Thymus (tissue), 11 donors: ENCODE measurements around the gene RNF40. TPM values are rescaled to one million over a fixed set of nuclear protein-coding genes. Genes with fewer than 3 reads are reported as not detected.

Experiments
- DNase-seq, 9 donors: peaks; one replicate each; pipeline ENCODE4 v3.0.0-alpha.2; 2013; ENCODE audit warnings: low spot score in 9 of 9, low read depth in 6 of 9, missing footprints in 1 of 9
- H3K27ac ChIP-seq, 2 donors: one replicate each; pipeline ENCODE4 v1.5.1; 2013; ENCODE audit warnings: control low read depth in 1 of 2, low read depth in 1 of 2, low read length in 1 of 2, mild to moderate bottlenecking in 1 of 2, moderate library complexity in 1 of 2
- H3K27me3 ChIP-seq, 2 donors: one replicate each; pipeline ENCODE4 v1.5.1; 2013; ENCODE audit warnings: low read length in 1 of 2; ENCODE audit not compliant: control insufficient read depth in 2 of 2, insufficient read depth in 1 of 2
- H3K36me3 ChIP-seq, 2 donors: one replicate each; pipeline ENCODE4 v1.5.1; 2013; ENCODE audit warnings: low read length in 1 of 2, mild to moderate bottlenecking in 1 of 2, moderate library complexity in 1 of 2; ENCODE audit not compliant: control insufficient read depth in 2 of 2, insufficient read depth in 2 of 2
- H3K4me1 ChIP-seq, 2 donors: one replicate each; pipeline ENCODE4 v1.5.1; 2013; ENCODE audit warnings: low read length in 2 of 2; ENCODE audit not compliant: control insufficient read depth in 2 of 2, insufficient read depth in 2 of 2
- H3K4me3 ChIP-seq, 2 donors: one replicate each; pipeline ENCODE4 v1.5.1; 2013; ENCODE audit warnings: low read length in 2 of 2, control low read depth in 1 of 2, mild to moderate bottlenecking in 1 of 2
- H3K9me3 ChIP-seq, 2 donors: one replicate each; pipeline ENCODE4 v1.5.1; 2013; ENCODE audit warnings: low read length in 1 of 2, mild to moderate bottlenecking in 1 of 2; ENCODE audit not compliant: control insufficient read depth in 2 of 2, insufficient read depth in 1 of 2
- WGBS: extraction: QIAGEN DNeasy Blood & Tissue Kit; methylation state at CpG from one replicate; pipeline ENCODE4 v1.1.7; 2013; 5-methylcytosine and 5-hydroxymethylcytosine counted together
- polyA plus RNA-seq: library from polyadenylated mRNA; stranded (reverse); fragments of 200-250 nt; gene quantifications from one replicate; pipeline ENCODE4 v1.2.3, GENCODE V29; 2013
- total RNA-seq: library from RNA; stranded (reverse); fragments of 120-200 nt; gene quantifications from one replicate; pipeline ENCODE4 v1.2.4, GENCODE V29; 2013
- donor health status: healthy.

RNF40 gene
- total and polyA plus RNA-seq, 2 donors, result 42.4 to 74.8 TPM

GRCh38 chr16:30784215-30784614, 22.1 kb downstream of the RNF40 start:
- H3K27me3 ChIP-seq, result peaks cover 0 to 22% of the 10 kb centered on the region in 2 donors
- no peak overlapping the region for H3K4me3 ChIP-seq
- peaks cover 24 to 31% of the 10 kb centered on the region in 2 donors for H3K36me3 ChIP-seq
- H3K27ac ChIP-seq, result no peak overlapping the region
- WGBS, result 95% methylated on average over 18 of the region's 18 CpGs
- H3K4me1 ChIP-seq, result peaks cover 6 to 19% of the 10 kb centered on the region in 2 donors
- DNase-seq, result no peak
- no peaks in the 10 kb centered on the region for H3K9me3 ChIP-seq

- 96% methylated on average over 7 of the region's 7 CpGs for WGBS
- Histone ChIP-seq H3K27me3 (peaks cover 0 to 22% of the 10 kb centered on the region in 2 donors), H3K4me3 (no peak overlapping the region), H3K27ac (no peak overlapping the region), H3K4me1 (peaks cover 6 to 19% of the 10 kb centered on the region in 2 donors), H3K9me3 (no peaks in the 10 kb centered on the region), H3K36me3 (peaks cover 24 to 31% of the 10 kb centered on the region in 2 donors)
- no peak for DNase-seq
These were observed 23.3 kb downstream of the RNF40 start for GRCh38 chr16:30785126-30786106.

GRCh38 chr16:30786115-30786935, 24.2 kb downstream of the RNF40 start:
- no peaks in the 10 kb centered on the region for H3K9me3 ChIP-seq
- DNase-seq, result no peak
- 10% methylated on average over 57 of the region's 57 CpGs for whole genome bisulfite sequencing
- H3K4me1 ChIP-seq, result peaks cover 6 to 19% of the 10 kb centered on the region in 2 donors
- H3K36me3 ChIP-seq, result peaks cover 22 to 31% of the 10 kb centered on the region in 2 donors
- peaks cover 0 to 22% of the 10 kb centered on the region in 2 donors for H3K27me3 ChIP-seq
- H3K27ac ChIP-seq, result no peak overlapping the region
- H3K4me3 ChIP-seq, result peak overlapping the region; percentile 84 to 99

DNA sequence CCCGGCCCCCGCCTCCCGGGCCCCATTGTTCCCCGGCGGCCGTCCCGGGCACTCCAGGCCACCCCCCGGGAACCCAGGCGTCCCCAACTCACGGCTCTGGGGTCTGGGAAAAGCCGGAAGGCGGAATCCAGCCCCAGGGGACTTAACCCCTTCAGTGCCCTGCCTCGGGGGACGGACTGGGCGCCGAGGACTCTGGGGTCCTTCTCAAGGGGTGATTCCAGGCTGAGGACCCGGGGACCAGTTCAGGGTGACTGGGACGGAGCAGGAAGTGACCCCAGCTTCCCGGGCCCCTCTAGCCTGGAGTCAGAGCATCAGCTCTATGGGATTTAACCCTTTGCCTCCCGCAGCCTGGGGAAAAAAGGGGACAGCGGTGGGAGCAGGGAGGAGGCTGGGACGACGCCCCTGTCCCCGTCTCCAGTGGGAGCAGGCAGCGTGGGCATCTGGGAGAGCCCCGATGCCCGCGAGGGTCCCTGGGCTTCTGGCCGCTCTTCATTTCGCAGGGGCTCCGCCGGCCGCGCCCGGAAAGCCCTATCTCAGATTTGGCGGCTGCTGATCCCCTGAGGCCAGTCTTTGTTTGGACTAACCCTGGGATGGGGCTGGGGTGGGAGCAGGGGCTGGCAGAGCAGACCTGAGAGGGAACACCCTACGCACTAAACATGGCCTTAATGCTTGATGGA, 25.0 kb downstream of the RNF40 start, which contains the start of gene ZNF629:
Gene ZNF629 (minus strand): TSS at position 270 of the 677 bp plus-strand sequence. CDS start 2,723 bp downstream, outside the sequence.
- H3K4me3 ChIP-seq, result peak within 1 kb of the TSS; percentile 84 to 99
- peak in 2 of 9 donors; percentile 54 to 72 for DNase-seq
- WGBS, result 3% methylated on average over 37 of the region's 37 CpGs
- H3K27ac ChIP-seq, result peak within 1 kb of the TSS in 1 of 2 donors; percentile 73
- peaks cover 0 to 22% of the 10 kb centered on the region in 2 donors for H3K27me3 ChIP-seq
- H3K4me1 ChIP-seq, result peaks cover 6 to 19% of the 10 kb centered on the region in 2 donors
- H3K9me3 ChIP-seq, result no peaks in the 10 kb centered on the region
- peaks cover 15 to 26% of the 10 kb centered on the region in 2 donors for H3K36me3 ChIP-seq

DNA sequence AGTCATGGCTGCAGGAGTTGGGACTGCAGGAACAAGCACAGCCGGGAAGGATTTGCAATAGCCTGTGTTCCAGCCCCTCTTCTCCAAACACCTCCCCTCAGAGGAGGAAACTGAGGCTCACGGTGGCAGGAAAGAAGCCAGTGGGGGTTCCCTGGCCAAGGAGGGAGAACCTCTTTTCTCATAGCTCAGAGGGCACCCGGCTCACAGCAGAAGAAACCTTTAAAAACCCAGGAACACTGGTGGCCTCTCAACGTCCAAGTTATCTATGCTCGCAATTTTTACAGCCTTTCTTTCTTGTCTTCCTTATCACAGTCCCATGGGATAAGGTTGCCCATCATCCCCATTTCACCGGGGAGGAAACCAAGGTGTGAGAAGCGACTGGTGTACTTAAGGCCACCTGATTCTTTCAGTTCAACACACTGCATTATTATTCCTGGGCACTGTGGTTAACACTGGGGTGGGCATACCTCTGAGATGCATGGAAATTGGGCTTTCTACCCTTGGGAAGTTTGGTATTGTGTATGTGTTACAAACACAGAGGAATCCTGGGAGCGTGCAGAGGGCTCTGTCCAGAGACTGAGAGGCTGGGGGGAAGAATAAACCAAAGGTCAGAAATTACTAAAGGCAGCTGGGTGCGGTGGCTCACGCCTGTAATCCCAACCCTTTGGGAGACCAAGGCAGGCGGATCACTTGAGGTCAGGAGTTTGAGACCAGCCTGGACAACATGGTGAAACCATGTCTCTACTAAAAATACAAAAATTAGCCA, 25.7 kb downstream of the RNF40 start:
- WGBS, result 66% methylated on average over 11 of the region's 11 CpGs
- no peak overlapping the region for H3K27ac ChIP-seq
- peak overlapping the region; percentile 84 to 99 for H3K4me3 ChIP-seq
- H3K36me3 ChIP-seq, result peaks cover 8 to 19% of the 10 kb centered on the region in 2 donors
- peaks cover 6 to 19% of the 10 kb centered on the region in 2 donors for H3K4me1 ChIP-seq
- H3K27me3 ChIP-seq, result peaks cover 0 to 22% of the 10 kb centered on the region in 2 donors
- no peaks in the 10 kb centered on the region for H3K9me3 ChIP-seq
- DNase-seq, result no peak

DNA sequence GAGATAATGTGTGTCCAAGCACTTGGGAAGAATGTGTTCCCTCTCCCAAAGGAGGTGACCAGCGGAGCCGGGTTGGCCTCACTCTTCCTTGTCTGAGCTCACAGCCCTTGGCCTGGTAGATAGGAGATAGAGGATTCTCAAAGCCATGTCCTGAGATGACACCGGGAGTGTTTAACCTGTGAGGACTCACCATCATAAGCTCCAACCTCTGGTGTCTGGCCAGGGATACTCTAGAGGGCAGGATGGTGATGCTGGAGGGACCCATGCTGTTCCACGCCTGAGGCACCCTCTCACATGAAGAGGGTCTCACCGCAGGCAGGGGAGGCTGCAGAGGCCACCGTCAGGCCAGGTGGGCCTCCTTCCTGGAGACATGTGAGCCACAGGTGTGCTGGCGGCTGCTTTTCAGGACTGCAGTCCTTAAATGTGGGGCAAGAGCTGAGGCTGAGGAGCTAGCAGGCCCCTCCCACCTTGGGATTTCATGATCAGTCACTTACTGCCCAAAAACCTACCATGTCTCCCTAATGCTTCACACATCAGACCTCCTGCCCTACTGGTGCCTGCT, 31.5 kb downstream of the RNF40 start:
- Histone ChIP-seq H3K4me3 (no peak overlapping the region), H3K27me3 (no peaks in the 10 kb centered on the region), H3K9me3 (no peaks in the 10 kb centered on the region), H3K27ac (no peak overlapping the region), H3K4me1 (no peaks in the 10 kb centered on the region), H3K36me3 (no peaks in the 10 kb centered on the region)
- DNase-seq, result no peak
- 94% methylated on average over 7 of the region's 7 CpGs for WGBS

GRCh38 chr16:30794634-30795033, 32.5 kb downstream of the RNF40 start:
- no peaks in the 10 kb centered on the region for H3K4me1 ChIP-seq
- no peaks in the 10 kb centered on the region for H3K27me3 ChIP-seq
- WGBS, result 98% methylated on average over 3 of the region's 3 CpGs
- no peak overlapping the region for H3K4me3 ChIP-seq
- H3K9me3 ChIP-seq, result no peaks in the 10 kb centered on the region
- no peak overlapping the region for H3K27ac ChIP-seq
- no peak for DNase-seq
- H3K36me3 ChIP-seq, result no peaks in the 10 kb centered on the region
